Hematopoietic multipotent progenitor cell (in vitro differentiated cells): Measurements from ENCODE around the gene NEMP1. TPM values are rescaled to one million over a fixed set of nuclear protein-coding genes. Genes with fewer than 3 reads are reported as not detected.

Source experiments
- DNase-seq, 3 donors: peaks; one replicate each; pipeline ENCODE4 v3.0.0-alpha.2; 2011 to 2015; ENCODE audit warnings: low read depth in 2 of 3, low spot score in 2 of 3
- total RNA-seq: library from RNA; depleted of rRNA; stranded (reverse); fragments of >200 nt; gene quantifications from one replicate; pipeline ENCODE4 v1.2.3, GENCODE V29; 2012

Gene NEMP1
- total RNA-seq, 1 donor, result 8.6 TPM

GRCh38 chr12:57005980-57006808 lies 72.4 kb downstream of the NEMP1 start, which contains the start of gene ZBTB39:
Gene ZBTB39, minus strand, starts transcription at chr12:57006546. Its CDS starts 1,629 bp downstream, at chr12:57004917.
- DNase-seq, result peak; percentile 46 to 78 (median 65)

Other genes starting within 250 kb of the NEMP1 start
- gene SDR9C7, start 144.4 kb downstream of the NEMP1 start, total RNA-seq, result not detected
- under 0.01 TPM for gene RDH16, start 121.2 kb downstream of the NEMP1 start, total RNA-seq
- 9.4 TPM for gene ZBTB39, start 72.2 kb downstream of the NEMP1 start, total RNA-seq
- not detected for gene TAC3, start 62.3 kb downstream of the NEMP1 start, total RNA-seq
- under 0.01 TPM for gene MYO1A, start 28.7 kb downstream of the NEMP1 start, total RNA-seq
- gene NAB2, start 10.3 kb upstream of the NEMP1 start, total RNA-seq, result 21.0 TPM
- 115 TPM for gene STAT6, start 32.6 kb upstream of the NEMP1 start, total RNA-seq
- 6.2 TPM for gene LRP1, start 49.7 kb upstream of the NEMP1 start, total RNA-seq
- not detected for gene LRP1-AS, start 68.8 kb upstream of the NEMP1 start, total RNA-seq
- not detected for gene NXPH4, start 138.0 kb upstream of the NEMP1 start, total RNA-seq
- gene SHMT2, start 150.9 kb upstream of the NEMP1 start, total RNA-seq, result 334 TPM
- 1.1 TPM for gene STAC3, start 172.4 kb upstream of the NEMP1 start, total RNA-seq